ENCODE data around the gene HACE1. TPM values are rescaled to one million over a fixed set of nuclear protein-coding genes. Genes with fewer than 3 reads are reported as not detected.

Gene HACE1
- total RNA-seq, 2 experiments from 2014 or later, result 12.0 to 12.5 TPM

DNA sequence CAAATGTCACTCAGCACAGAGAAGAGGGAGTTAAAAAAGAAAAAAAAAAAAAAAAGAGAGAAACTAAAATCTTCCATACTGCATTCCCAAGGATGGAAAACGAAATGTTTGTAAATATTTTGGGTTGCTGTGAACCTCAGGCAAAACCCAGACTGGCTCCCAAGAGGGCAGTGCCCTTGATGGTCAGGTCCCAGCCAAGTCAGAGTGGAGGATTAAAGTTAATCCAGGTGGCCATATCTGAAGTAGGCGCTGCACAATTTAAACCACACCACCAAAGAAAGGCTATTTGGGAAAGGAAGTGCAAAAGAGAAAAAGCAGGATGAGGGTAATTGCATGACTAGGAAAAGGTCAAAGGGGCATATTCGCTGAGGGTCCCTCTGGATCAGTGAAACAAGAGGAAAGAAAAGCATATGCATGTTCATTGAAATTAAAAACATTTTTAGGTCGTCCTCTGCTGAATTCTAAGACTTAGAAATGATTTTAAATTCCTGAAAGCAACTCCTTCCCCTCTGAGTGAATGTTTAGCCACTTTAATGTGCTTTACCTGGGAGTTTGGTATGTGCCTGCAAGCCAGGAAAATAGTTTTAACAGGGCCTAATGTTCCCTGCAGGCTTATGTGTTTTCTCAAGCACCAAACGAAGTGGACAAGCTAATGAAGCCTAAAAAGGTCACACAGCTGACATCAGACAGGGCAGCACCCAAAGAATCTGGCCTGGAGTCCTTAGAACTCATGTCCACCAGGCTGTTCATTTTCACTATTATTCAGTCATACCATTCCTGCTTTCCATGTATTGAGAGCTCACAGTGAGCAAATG is 159.1 kb downstream of the HACE1 start:
- POLR2A ChIA-PET, result no interaction called here
- CTCF ChIA-PET, result no interaction called here

DNA sequence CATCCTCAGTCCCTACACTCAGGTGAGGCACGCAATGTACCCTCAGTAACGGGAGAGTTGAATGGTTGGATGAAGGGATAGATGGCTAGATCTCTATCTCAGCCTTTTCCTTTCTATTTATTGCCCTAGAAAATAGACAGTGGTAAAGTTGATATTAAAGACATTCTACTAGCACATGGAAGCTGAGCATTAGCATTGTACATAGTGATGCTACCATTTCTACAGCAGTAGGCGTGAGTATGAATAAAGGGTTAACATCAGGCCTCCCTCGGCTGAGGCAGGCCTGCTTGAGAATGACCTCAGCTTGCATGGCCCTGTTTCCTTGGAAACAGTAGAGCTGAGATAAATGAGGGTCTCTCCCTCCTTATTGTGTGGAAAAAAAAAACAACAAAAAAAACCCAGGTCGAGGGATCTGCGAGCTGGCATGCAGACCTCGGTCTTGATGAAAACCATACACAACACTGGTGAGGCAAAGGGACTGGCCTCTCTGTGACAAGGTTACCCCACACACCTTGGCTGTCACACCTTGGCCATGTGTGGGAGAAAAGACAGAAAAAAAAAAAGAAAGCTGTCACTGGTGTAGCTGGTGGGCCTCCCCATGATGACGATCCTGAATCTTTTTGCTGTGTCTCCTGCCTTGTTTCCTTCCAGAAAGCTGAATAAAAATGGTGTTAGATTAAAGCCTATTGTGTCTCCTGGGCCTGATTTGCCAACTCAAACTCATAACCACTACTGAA is 160.0 kb downstream of the HACE1 start:
- POLR2A ChIA-PET, result no interaction called here
- CTCF ChIA-PET, result no interaction called here

DNA sequence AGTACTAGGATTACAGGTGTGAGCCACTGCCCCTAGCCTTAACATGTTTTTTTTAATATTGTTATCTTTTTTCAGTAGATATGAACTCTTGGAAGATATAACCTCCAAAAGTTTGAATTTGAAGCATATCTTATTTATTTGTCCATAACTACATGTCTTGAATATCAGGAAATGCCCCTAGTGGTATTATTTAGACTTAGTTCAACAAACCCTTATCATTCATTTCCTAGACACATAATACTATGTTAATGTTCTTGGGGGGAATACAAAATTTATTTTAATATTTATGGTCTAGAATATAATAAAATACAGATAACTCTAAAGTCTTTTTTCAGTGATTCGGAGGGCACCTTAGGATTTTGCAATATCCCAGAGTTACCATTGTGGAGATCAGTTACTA is 160.7 kb downstream of the HACE1 start:
- ChIA-PET CTCF (no interaction called here), POLR2A (no interaction called here)

DNA sequence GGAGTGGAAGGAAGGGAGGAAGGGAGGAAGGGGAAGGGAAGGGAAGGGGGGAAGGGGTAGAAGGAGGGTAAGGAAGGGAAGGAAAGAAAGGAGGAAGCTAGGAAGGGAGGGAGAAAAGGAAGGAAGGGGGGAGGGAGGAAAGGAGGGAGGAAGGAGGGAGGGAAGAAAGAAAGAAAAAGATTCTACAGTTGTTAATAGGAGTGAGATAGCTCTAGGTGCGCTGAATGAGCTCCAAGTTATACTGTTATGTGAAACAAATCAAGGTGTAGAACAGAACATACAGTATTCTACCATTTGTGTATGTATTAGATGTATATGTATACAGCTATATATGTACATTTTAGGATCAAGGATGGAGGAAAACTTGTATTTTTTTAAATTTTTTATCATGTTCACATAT is 167.7 kb downstream of the HACE1 start:
- POLR2A ChIA-PET, result no interaction called here
- CTCF ChIA-PET, result interaction anchor here (1.3 kb wide), 1 partner anchor 9 kb away, joined by 3 read pairs; no protein-coding TSS in a partner anchor

DNA sequence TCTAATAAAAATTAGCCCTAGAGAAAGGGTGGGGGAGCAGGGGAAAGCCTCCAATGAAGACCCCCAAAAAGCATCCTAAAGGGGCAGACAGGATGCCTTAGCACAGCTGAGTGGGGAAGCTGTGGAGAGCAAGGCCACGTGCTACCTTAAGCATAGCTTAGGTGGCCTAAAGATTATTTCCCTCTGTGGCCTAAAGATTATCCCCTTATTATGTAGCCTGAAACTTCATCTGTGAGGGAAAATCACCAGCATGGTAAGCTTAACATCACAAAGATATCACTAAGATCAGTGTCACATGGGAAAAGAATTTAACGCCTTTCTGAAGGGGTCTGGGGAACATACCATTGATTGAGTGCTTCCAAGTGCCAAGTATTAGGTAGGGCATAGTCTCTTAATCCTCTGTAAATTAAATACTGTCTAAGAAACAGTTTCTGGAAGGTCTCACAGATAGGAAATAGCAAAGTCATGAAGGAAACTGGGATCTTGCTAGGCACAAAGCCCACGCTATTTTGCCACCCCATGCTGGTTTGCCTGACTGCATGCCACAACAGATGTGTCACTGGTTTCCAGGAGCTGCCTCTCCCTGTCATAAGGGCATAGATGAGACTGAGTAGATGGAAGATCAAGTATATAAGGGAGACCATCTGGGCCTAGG is 170.0 kb downstream of the HACE1 start:
- ChIA-PET CTCF (interaction anchor here (0.6 kb wide), 1 partner anchor 87 kb away, joined by 3 read pairs; no protein-coding TSS in a partner anchor), POLR2A (no interaction called here)

DNA sequence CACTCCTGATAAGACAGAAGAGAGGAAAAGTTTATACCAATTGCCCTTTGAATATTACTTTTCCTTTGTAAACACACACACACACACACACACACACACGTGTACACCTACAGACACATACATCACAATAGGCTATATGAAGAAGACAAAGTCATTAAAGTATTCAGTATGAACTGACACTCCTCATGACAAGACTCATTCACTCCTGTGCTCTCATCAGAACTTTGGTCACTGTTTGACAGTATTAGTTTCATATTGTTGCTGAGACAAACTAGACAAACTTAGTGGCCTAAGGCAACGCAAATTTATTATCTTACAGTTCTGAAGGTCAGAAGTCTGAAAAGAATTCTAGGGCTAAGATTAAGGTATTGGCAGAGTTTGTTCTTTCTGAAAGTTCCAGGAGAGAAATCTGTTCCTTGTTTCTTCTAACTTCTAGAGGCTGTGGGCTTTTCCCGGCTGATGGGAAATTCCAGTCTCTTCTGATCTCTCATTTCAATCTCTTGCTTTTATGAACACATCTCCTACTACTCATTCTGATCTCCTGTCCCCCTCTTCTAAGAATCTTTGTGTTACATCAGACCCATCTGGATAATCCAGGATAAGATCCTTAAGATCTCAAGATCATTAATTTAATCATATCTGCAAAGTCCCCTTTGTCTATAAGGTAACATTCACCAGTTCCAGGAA is 171.3 kb downstream of the HACE1 start:
- CTCF ChIA-PET, result no interaction called here
- POLR2A ChIA-PET, result no interaction called here

DNA sequence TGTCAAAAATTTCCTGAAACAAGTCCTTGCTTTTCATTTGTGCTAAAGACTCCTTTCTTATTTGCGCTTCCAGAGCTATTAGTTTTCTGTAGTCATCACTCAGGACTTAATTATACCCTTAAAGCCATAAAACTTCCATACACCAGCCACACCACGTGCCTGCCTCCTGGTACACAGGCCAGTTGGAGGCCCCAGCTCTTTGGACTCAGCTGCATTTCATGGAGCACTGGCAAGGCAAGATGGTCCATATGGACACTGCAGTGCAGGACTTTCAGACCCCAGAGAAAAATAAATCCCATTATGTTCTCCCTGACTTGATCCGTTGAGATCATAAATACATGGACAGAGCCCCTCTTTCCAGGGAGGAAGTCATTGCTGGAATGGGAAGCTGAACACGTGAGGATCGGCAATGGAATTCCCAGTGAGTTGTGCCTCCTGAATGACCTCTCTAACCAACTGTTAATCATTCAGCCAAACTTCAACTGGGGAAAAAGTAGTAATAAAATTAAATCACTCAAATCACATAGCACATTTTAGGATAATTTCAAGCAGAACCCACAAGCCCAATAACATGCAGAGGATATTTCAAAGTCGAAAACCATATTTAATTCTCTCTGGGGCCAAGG is 173.1 kb downstream of the HACE1 start:
- ChIA-PET POLR2A (no interaction called here), CTCF (interaction anchor here (1.0 kb wide), 1 partner anchor 82 kb away, joined by 3 read pairs; no protein-coding TSS in a partner anchor)

DNA sequence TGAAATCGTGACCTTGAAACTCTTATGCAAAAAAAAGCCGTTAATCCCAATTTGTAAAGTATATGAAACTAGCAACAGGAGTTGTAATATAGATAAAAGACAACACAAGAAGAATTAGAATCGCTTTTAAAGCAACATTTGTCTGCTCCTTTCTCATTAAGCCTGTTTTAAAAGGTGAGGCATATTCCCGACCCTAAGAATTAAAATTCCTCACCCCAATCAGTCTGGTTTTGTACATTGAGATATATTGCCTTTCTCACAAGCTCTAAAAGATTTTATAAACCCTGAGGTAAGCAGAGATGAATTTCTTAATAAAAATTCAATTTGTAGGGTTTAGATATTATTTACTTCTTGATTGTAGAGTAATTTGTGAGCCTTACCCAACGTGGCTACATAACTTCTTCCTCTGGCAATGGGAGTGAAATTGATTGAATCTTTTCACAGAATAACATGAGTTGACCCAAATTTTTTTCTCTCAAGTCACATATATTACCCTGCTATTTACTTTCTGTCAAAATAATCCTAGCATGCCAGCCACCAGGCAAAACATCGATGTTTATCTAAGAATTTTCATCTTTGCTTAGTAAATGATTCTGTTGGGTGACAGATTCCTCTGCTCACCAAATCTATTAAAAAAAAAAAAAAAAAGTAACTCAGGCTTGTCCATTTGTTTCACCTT is 173.7 kb downstream of the HACE1 start:
- CTCF ChIA-PET, result no interaction called here
- POLR2A ChIA-PET, result no interaction called here

DNA sequence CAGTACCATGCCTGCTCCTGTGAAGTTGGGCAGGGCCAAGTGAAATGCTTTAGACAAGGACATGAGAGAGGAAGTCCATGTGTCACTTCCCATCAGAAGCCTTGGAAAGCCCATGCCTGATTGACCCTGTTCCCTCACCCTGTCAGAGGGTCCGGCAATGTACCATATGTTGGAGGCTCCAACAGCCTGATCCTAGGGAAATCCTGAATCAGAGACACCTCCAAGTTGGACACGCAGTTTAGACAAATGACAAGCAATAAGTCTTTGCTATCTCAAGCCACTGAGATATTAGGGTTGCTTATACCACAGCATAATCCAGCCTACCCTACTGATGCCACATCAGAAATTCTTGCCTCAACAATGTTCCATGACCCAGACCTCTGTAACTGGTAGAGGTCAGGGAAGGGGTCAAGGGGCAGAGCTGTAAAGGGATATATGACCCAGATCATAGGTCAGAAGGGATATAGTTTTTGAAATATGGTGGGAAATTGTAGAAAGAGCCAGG is 174.8 kb downstream of the HACE1 start:
- CTCF ChIA-PET, result interaction anchor here (2.2 kb wide), 1 partner anchor 85 kb away, joined by 9 read pairs; no protein-coding TSS in a partner anchor
- POLR2A ChIA-PET, result no interaction called here

DNA sequence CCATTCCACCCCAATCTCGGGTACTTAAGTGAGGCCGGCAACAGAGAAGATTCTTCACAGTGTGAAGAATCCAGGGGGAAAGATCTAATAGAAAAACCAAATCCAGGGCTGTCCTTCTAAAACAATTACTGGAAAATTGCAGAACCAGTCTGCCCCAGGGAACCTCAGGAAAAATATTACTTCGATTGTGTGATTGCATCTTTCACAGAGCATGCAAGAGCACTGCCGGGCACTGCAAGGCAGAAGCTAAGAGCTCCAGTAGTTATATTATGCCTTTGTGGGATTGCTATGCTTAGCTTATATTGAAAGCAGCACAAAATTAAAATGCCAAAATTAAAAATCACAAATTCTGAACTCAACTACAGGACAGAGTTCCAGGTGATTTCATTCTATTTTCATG is 175.9 kb downstream of the HACE1 start:
- ChIA-PET CTCF (interaction anchor here (0.7 to 2.2 kb wide), 3 partner anchors 8 to 87 kb away, joined by 3 to 9 read pairs (median 3); no protein-coding TSS in a partner anchor), POLR2A (no interaction called here)

DNA sequence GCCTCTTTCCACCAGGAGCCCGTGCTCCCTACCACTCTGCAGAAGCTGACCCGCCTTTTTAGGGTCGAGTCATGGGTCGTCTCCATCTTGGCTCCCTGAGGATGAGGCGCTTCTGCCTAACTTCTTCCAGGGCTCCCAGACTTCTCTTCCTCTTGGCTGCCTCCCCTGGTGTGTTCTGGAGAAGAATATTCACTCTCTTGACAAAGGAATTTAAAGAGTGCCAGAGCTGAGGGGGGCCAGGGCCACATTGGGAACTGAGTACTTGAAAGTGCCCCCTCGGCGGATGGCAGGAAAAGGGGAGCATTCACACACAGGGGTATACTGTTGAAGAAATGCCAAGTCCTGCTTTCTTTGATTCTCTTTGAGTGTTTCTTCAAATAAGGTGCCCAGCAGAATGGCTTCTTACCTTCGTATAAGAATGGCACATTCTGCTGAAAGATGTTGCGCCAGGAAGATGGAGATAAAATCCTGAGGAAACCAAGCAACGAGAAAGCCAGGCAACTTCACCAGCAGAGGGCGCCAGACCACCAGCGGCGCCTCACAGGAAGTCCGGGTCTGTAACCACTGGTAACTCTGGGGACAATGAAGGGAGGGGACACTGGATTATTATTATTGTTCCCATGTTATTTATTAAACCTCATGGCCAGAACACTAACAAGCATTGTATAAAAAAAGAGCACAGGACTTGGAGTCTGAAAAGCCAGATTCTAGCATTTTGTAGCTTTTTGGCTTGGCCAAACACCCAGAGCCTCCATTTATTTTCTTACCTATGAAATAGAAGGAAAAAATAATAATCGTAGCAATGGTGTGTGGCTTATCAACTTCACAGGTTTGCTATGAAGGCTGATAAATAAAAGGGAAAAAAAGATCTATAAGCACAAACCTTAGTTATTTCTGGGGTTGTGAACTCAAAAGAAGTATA is 176.7 kb downstream of the HACE1 start:
- CTCF ChIA-PET, result interaction anchor here (0.7 to 2.2 kb wide), 3 partner anchors 9 to 87 kb away, joined by 3 to 9 read pairs (median 3); no protein-coding TSS in a partner anchor
- POLR2A ChIA-PET, result no interaction called here

DNA sequence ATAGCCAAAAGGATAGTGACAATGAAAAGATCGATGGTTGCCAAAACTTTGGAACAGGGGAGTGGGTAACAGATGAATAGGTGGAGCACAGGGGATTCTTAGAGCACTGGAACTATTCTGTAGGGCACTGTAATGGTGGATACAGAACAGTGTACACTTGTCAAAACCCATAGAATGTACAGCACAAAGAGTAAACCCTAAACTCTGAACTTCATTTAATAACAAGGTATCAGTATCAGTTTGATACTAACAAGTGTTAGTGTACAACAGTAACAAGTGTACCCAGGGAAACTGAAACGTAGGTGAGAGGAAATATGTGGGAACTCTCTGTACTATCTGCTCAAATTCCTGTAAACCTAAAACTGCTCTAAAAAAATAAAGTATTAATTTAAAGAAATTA is 179.2 kb downstream of the HACE1 start:
- POLR2A ChIA-PET, result no interaction called here
- CTCF ChIA-PET, result interaction anchor here (0.5 kb wide), 1 partner anchor 408 kb away, joined by 3 read pairs; no protein-coding TSS in a partner anchor

DNA sequence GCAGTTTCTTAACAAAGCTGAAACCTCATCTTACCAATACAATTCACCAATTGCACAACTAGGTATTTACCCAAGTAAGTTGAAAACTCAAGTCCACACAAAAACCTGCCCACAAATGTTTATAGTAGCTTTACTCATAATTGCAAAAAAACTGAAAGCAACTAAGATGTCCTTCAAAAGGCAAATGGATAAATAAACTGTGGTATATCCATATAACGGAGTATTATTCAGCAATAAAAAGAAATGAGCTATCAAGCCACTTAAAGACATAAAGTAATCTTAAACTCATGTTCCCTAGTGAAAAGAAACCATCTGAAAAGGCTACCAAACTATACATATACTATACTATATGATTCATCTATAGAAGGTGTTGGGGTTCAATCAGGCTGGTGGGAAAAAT is 179.7 kb downstream of the HACE1 start:
- POLR2A ChIA-PET, result no interaction called here
- CTCF ChIA-PET, result interaction anchor here (0.5 kb wide), 1 partner anchor 409 kb away, joined by 3 read pairs; no protein-coding TSS in a partner anchor

Other genes starting within 250 kb of the HACE1 start
- not detected for gene LIN28B, start 97.2 kb upstream of the HACE1 start, total RNA-seq

Data from activated CD8-positive, alpha-beta memory T cell treated with anti-CD3 and anti-CD28 coated beads for 36 hours (primary cell).